ENCODE data around the gene RAB7B.

GRCh38 chr1:205972081-205972480 lies 31.1 kb downstream of the RAB7B start:
- no peak for TF ChIP-seq POLR2AphosphoS5 (IDR thresholded peaks at IDR 0.05)
- TF ChIP-seq CTCF (IDR thresholded peaks at IDR 0.05) = no peak
- no peak for TF ChIP-seq POLR2A (IDR thresholded peaks at IDR 0.05)
